Measurements from ENCODE around the gene PPM1F.

GRCh38 chr22:21948824-21949568 lies 3.7 kb downstream of the PPM1F start:
- TF ChIP-seq CTCF (IDR thresholded peaks at IDR 0.05) = no peak
- peak in 1 of 3 donors; percentile 9 for TF ChIP-seq POLR2A (IDR thresholded peaks at IDR 0.05)
